GM12878 (cell line): ENCODE results near the gene SLC12A5. TPM values are rescaled to one million over a fixed set of nuclear protein-coding genes. Genes with fewer than 3 reads are reported as not detected.

Experiments used
- ATAC-seq: fragments of 200-7000 bp; cut with Tn5 transposase; 3 replicates; pipeline ENCODE4 v1.9.1; 2020; ENCODE audit warnings: mild to moderate bottlenecking, moderate library complexity
- BruUV-seq: library from RNA; stranded (reverse); fragments of 400-500 nt; replicated peaks from 2 replicates; lab custom pipeline; 2021; lab: Mats Ljungman, UMichigan
- CTCF ChIA-PET: fragments of 300-600 bp; sonication (Branson Sonifier 250); formaldehyde crosslinking; extraction: SDS; loops from one replicate; lab custom pipeline; 2021; ENCODE audit warnings: inconsistent platforms; lab: Yijun Ruan, JAX
- POLR2A ChIA-PET: fragments of 350-600 bp; formaldehyde crosslinking; extraction: SDS; loops from one replicate; lab custom pipeline; 2021; ENCODE audit warnings: inconsistent platforms; lab: Charles Lee
- RAD21 ChIA-PET: fragments of 300-600 bp; sonication (Branson Sonifier 250); formaldehyde crosslinking; loops from one replicate; lab custom pipeline; 2023; ENCODE audit warnings: antibody characterized with exemption; ENCODE audit not compliant: unreplicated experiment; lab: Charles Lee
- SMC1A ChIA-PET: fragments of 300-600 bp; sonication (Branson Sonifier 250); formaldehyde crosslinking; loops from one replicate; lab custom pipeline; 2023; ENCODE audit not compliant: unreplicated experiment, uncharacterized antibody; lab: Charles Lee
- DNase-seq: peaks from one replicate; pipeline ENCODE4 v3.0.0-alpha.2; 2011; ENCODE audit warnings: low read depth, low spot score
- FAIRE-seq: peaks from 3 replicates; lab custom pipeline; 2011; peaks lifted over from hg19 to GRCh38; lab: Jason Lieb, UNC
- H2AFZ ChIP-seq: 2 replicates; pipeline ENCODE4 v1.6.0; 2011; ENCODE audit warnings: low read depth, low read length, control low read depth; ENCODE audit not compliant: control insufficient read depth
- H3K27ac ChIP-seq: 2 replicates; pipeline ENCODE4 v1.5.1; 2011; ENCODE audit warnings: control low read depth; ENCODE audit not compliant: control insufficient read depth, insufficient read depth
- H3K27me3 ChIP-seq, 2 experiments: replicated peaks in 1 of 2; 2 replicates each; pipeline versions ENCODE4 v1.6.0 to v1.6.1; 2011; ENCODE audit warnings: low read length in 1 of 2; ENCODE audit not compliant: control insufficient read depth in 2 of 2, insufficient read depth in 2 of 2
- H3K36me3 ChIP-seq, 2 experiments: 2 replicates each; pipeline ENCODE4 v1.5.1; 2011; ENCODE audit warnings: low read length in 1 of 2; ENCODE audit not compliant: control insufficient read depth in 2 of 2, insufficient read depth in 2 of 2
- H3K4me1 ChIP-seq: 2 replicates; pipeline ENCODE4 v1.6.1; 2011; ENCODE audit warnings: mild to moderate bottlenecking, low read length, moderate library complexity, mixed read lengths; ENCODE audit not compliant: control insufficient read depth, insufficient read depth
- H3K4me2 ChIP-seq: 2 replicates; pipeline ENCODE4 v1.6.0; 2011; ENCODE audit warnings: control low read depth; ENCODE audit not compliant: control insufficient read depth, insufficient read depth
- H3K4me3 ChIP-seq: fragments of 200-600 bp; sonication (generic); 2 replicates; pipeline ENCODE4 v1.5.1; 2016
- H3K79me2 ChIP-seq: 2 replicates; pipeline ENCODE4 v1.6.0; 2011; ENCODE audit warnings: low read length; ENCODE audit not compliant: control insufficient read depth, insufficient read depth
- H3K9ac ChIP-seq: 2 replicates; pipeline ENCODE4 v1.8.0; 2011; ENCODE audit warnings: low read length, control low read depth, mixed read lengths; ENCODE audit not compliant: control insufficient read depth, insufficient read depth
- H3K9me3 ChIP-seq: replicated peaks from 3 replicates; pipeline ENCODE4 v1.5.1; 2011; ENCODE audit warnings: mild to moderate bottlenecking, low read length; ENCODE audit not compliant: control insufficient read depth, insufficient read depth
- H4K20me1 ChIP-seq: 2 replicates; pipeline ENCODE4 v1.6.0; 2011; ENCODE audit not compliant: control insufficient read depth, insufficient read depth
- BHLHE40 ChIP-seq, 2 experiments: fragments of 450-650 bp in 1 of 2; IDR thresholded peaks; 2 replicates each; pipeline ENCODE4 v1.6.1; 2011 to 2017; ENCODE audit warnings: low read depth in 2 of 2, borderline replicate concordance in 1 of 2, improper control_type of control experiment in 1 of 2, low read length in 1 of 2, mild to moderate bottlenecking in 1 of 2
- NBN ChIP-seq: fragments of 450-650 bp; IDR thresholded peaks from 2 replicates; pipeline ENCODE4 v1.6.1; 2016
- SMC3 ChIP-seq: IDR thresholded peaks from 2 replicates; pipeline ENCODE4 v1.6.1; 2011; ENCODE audit warnings: low read length, improper control_type of control experiment, borderline replicate concordance
- YBX1 ChIP-seq: fragments of 450-650 bp; IDR thresholded peaks from 2 replicates; pipeline ENCODE4 v1.6.1; 2016; ENCODE audit warnings: antibody characterized with exemption
- ZNF687 ChIP-seq: fragments of 450-650 bp; IDR thresholded peaks from 2 replicates; pipeline ENCODE4 v1.6.1; 2017; ENCODE audit warnings: mild to moderate bottlenecking, moderate library complexity
- WGBS: methylation state at CpG from one replicate; pipeline ENCODE4 v1.1.6; 2016; ENCODE audit warnings: low lambda C conversion rate; ENCODE audit not compliant: insufficient replicate concordance, insufficient coverage; ENCODE audit errors: missing lambda C conversion rate; 5-methylcytosine and 5-hydroxymethylcytosine counted together
- in situ Hi-C: fragments of 300-500 bp; cut with MboI; formaldehyde crosslinking; loops from 9 replicates; pipeline ENCODE4 v1.14.3; 2018; ENCODE audit warnings: mixed read lengths
- intact Hi-C: fragments of 100-400 bp; cut with micrococcal nuclease; formaldehyde crosslinking; loops from one replicate; pipeline ENCODE4 v1.14.2; 2022; ENCODE audit not compliant: unreplicated experiment
- polyA plus RNA-seq, 11 experiments: library from polyadenylated mRNA; depleted of rRNA in 4 of 11; unstranded in 6 of 11; stranded (reverse) in 5 of 11; fragments of >200 nt; fragmentation: Nextera tagmentation in 4 of 11; fragmentation: Illumina TruSeq in 1 of 11; extraction: Ambion mirVana in 4 of 11; extraction: Trizol in 1 of 11; gene quantifications; 1 replicate in 1 of 11; 2 replicates in 10 of 11; pipeline versions ENCODE4 v1.2.1 to v1.2.3, GENCODE V29; 2011 to 2016; ENCODE audit warnings: inconsistent platforms in 2 of 11, missing spikeins in 2 of 11, low read depth in 1 of 11
- total RNA-seq, 4 experiments: library from RNA; depleted of rRNA in 3 of 4; stranded (reverse); fragments of >200 nt in 3 of 4; fragmentation: Illumina TruSeq in 1 of 4; extraction: Trizol in 1 of 4; gene quantifications; 2 replicates each; pipeline versions ENCODE4 v1.2.1 to v1.2.3, GENCODE V29; 2013 to 2021

SLC12A5 gene
- total and polyA plus RNA-seq, 10 of the 15 experiments (the other 5 are each of a cell fraction or from before 2014, with no cell fraction given) = 0.26 to 2.7 (median 1.2) TPM

DNA sequence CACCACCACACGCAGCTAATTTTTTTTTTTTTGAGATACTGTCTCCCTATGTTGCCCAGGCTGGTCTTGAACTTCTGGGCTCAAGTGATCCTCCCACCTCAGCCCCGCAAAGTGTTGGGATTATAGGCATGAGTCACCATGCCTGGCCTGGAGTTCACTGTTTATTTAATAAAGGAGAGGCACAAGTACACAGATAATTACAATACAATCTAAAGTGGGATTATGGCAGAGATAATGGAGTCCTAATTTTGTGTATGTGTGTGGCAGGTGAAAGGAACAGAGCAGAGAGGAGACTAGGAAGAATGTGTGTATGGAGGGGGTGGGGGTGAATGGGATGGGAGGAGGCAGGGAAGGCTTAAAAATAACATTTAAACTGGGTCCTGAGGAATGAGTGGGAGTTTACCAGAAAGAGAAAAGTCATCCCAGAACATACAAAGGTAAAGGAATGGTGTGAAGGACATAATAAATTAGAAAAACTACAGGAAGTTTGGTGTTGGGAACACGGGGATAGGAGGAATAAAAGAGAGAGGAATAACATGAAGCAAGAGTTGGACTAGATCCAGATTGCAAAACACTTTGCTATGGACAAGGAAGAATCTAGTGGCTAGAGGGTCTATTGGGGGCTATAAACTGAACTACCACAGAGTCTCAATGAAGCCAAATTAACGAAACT, 56.3 kb downstream of the SLC12A5 start:
- Histone ChIP-seq H4K20me1 (peaks cover 3% of the 10 kb centered on the region), H2AFZ (no peak overlapping the region), H3K9ac (no peak overlapping the region), H3K27ac (no peak overlapping the region), H3K79me2 (peaks cover 88% of the 10 kb centered on the region), H3K36me3 (no peaks in the 10 kb centered on the region), H3K4me2 (no peak overlapping the region), H3K9me3 (no peaks in the 10 kb centered on the region), H3K4me1 (peaks cover 1% of the 10 kb centered on the region; the same call in 1 of the 2 replicates), H3K4me3 (no peak overlapping the region), H3K27me3 (no peaks in the 10 kb centered on the region)
- ChIA-PET RAD21 (interaction anchor here (0.7 to 1.8 kb wide), 4 partner anchors 46 to 152 kb away, joined by 3 to 4 read pairs (median 3); no protein-coding TSS in a partner anchor), SMC1A (interaction anchor here (0.8 to 1.6 kb wide), 16 partner anchors 9 to 115 kb away, joined by 3 to 7 read pairs (median 3); no protein-coding TSS in a partner anchor), CTCF (interaction anchor here (0.6 to 1.7 kb wide), 18 partner anchors 9 to 873 kb away, joined by 3 to 10 read pairs (median 4); no protein-coding TSS in a partner anchor), POLR2A (no interaction called here)
- in situ Hi-C loops = no loop called here
- TF ChIP-seq ZNF687 = no peak
- no peak for TF ChIP-seq YBX1
- TF ChIP-seq BHLHE40 (IDR thresholded peaks at IDR 0.05; ENCODE audit: borderline replicate concordance in 1 of 2, low read depth in 2 of 2, low read length in 1 of 2) = no peak
- no peak for TF ChIP-seq SMC3
- TF ChIP-seq NBN = no peak
- no peak for DNase-seq
- intact Hi-C loops = loop anchor here (5.0 kb wide), 1 partner anchor 113 kb away; the partner anchor contains the start of gene ZNF335
- no peak for ATAC-seq
- no TSS peak for BruUV-seq
- no peak for FAIRE-seq
- 88% methylated on average over 4 of the region's 4 CpGs for WGBS
